ENCODE results near the gene TCEA2.

The TCEA2 gene

DNA sequence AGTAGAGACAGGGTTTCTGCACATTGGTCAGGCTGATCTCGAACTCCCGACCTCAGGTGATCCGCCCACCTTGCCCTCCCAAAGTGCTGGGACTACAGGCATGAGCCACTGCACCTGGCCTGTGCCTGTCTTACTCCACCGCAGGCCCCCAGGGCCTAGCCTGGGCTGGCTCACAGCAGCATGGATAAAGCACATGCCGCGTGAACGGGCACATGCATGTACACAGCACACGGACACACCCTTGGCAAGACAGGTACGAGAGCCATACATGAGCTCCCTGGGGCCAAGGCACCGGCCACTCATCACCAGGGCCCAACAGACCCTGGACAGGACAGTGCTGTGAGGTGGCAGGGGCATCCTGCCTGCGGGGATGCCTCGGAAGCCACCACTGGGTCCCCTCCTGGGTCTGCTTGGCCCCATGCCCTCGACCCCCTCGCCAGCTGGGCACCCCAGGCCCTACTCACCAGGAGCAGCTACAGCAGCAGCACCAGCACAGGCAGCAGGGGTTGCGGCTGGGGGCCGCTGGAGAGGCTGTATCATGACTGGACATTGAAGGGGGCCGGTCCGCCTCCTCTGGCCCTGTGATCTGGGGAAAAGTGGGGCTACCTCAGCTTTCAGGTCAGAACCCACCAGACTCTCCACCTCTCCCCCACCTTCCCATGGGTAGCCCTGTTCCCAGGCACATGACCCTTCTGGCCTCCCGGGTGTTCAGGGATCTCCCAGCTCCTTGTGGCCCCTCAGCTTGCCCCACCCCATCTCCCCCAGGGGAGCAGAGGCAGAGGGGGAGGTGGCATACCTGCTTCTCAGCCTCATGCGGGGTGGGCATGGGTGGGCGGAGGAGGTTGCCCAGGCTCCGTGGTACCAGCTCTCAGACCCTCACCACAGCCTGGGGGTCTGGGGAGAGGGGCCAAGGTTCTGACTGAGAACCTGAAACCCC lies 13.3 kb downstream of the TCEA2 start:
- Histone ChIP-seq H3F3A (ENCODE audit: insufficient read depth) (peaks cover 29% of the 10 kb centered on the region), H3K9me3 (ENCODE audit: insufficient read depth, low read length) (no peaks in the 10 kb centered on the region), H4K20me1 (ENCODE audit: low read depth, low read length) (no peaks in the 10 kb centered on the region), H3K27ac (ENCODE audit: low read depth, low read length) (peak overlapping the region; percentile 95), H3K27me3 (ENCODE audit: low read length) (no peaks in the 10 kb centered on the region), H3K79me2 (ENCODE audit: insufficient read depth, low read length) (no peaks in the 10 kb centered on the region), H3K9me2 (replicated peaks; ENCODE audit: insufficient read depth, low read length) (no peaks in the 10 kb centered on the region), H3K4me3 (ENCODE audit: insufficient read depth, low read length, poor library complexity, severe bottlenecking) (no peak overlapping the region), H3K4me2 (ENCODE audit: low read depth, low read length, poor library complexity, severe bottlenecking) (peak overlapping the region; percentile 87), H3K9ac (ENCODE audit: low read length) (peak overlapping the region; percentile 91), H2AFZ (ENCODE audit: low read depth, low read length, severe bottlenecking) (no peak overlapping the region), H3K36me3 (ENCODE audit: low read length) (no peaks in the 10 kb centered on the region)
- TF ChIP-seq, protein P1, sequence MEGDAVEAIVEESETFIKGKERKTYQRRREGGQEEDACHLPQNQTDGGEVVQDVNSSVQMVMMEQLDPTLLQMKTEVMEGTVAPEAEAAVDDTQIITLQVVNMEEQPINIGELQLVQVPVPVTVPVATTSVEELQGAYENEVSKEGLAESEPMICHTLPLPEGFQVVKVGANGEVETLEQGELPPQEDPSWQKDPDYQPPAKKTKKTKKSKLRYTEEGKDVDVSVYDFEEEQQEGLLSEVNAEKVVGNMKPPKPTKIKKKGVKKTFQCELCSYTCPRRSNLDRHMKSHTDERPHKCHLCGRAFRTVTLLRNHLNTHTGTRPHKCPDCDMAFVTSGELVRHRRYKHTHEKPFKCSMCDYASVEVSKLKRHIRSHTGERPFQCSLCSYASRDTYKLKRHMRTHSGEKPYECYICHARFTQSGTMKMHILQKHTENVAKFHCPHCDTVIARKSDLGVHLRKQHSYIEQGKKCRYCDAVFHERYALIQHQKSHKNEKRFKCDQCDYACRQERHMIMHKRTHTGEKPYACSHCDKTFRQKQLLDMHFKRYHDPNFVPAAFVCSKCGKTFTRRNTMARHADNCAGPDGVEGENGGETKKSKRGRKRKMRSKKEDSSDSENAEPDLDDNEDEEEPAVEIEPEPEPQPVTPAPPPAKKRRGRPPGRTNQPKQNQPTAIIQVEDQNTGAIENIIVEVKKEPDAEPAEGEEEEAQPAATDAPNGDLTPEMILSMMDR (IDR thresholded peaks at IDR 0.05; ENCODE audit: insufficient read depth, low read length, poor library complexity, severe bottlenecking): no peak
- TF ChIP-seq EZH2phosphoT487 (conservative IDR thresholded peaks at IDR 0.05; ENCODE audit: low read length): no peak

DNA sequence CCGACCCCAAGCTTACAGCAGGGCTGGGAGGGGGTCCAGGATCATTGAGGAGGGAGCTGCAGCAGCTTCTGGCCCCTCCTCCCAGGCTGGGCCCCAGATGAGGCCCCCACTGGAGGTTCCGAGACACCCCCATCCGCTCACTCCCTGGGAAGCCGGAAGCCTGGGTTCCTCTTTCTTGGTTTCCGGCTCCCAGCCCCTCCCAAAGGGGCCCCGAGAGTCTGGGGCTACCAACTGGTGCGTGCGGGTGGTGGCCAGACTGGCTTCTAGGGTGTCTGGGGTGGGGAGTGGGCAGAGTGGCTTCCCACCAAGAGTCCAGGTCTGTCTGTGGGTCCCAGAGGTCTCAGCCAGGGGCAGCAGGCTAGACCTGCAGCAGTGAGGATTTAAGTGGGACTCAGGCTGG lies 14.1 kb downstream of the TCEA2 start:
- Histone ChIP-seq H3K9me2 (replicated peaks; ENCODE audit: insufficient read depth, low read length) (no peaks in the 10 kb centered on the region), H3K27me3 (ENCODE audit: low read length) (no peaks in the 10 kb centered on the region), H3K36me3 (ENCODE audit: low read length) (no peaks in the 10 kb centered on the region), H3K4me2 (ENCODE audit: low read depth, low read length, poor library complexity, severe bottlenecking) (peak overlapping the region; percentile 87), H4K20me1 (ENCODE audit: low read depth, low read length) (no peaks in the 10 kb centered on the region), H3K79me2 (ENCODE audit: insufficient read depth, low read length) (no peaks in the 10 kb centered on the region), H3K27ac (ENCODE audit: low read depth, low read length) (peak overlapping the region; percentile 95), H3K9me3 (ENCODE audit: insufficient read depth, low read length) (no peaks in the 10 kb centered on the region), H2AFZ (ENCODE audit: low read depth, low read length, severe bottlenecking) (no peak overlapping the region), H3F3A (ENCODE audit: insufficient read depth) (peaks cover 35% of the 10 kb centered on the region), H3K4me3 (ENCODE audit: insufficient read depth, low read length, poor library complexity, severe bottlenecking) (peak overlapping the region; percentile 68), H3K9ac (ENCODE audit: low read length) (peak overlapping the region; percentile 91)
- TF ChIP-seq, protein P1 (IDR thresholded peaks at IDR 0.05; ENCODE audit: insufficient read depth, low read length, poor library complexity, severe bottlenecking): no peak
- no peak for TF ChIP-seq EZH2phosphoT487 (conservative IDR thresholded peaks at IDR 0.05; ENCODE audit: low read length)

DNA sequence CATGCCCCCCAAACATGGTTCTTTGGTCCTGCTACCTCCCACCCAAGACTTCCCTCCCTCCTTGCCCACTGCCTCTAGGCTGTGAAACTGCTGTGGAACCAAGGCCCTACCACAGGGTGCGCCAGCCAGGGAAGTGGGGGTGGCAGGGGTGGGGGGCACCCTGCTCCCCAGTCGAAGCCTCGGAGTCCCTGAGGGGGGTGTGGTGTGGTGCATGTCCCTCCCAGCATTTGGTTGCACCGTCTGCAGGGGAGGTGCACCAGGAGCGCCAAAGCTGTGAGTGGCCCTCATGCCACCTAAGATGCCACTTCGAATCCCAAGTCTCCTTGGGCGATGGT lies 14.5 kb downstream of the TCEA2 start:
- peak overlapping the region; percentile 87 for H3K4me2 ChIP-seq (ENCODE audit: low read depth, low read length, poor library complexity, severe bottlenecking)
- H3F3A ChIP-seq (ENCODE audit: insufficient read depth): peaks cover 36% of the 10 kb centered on the region
- no peaks in the 10 kb centered on the region for H3K9me2 ChIP-seq (replicated peaks; ENCODE audit: insufficient read depth, low read length)
- H3K36me3 ChIP-seq (ENCODE audit: low read length): no peaks in the 10 kb centered on the region
- H3K9me3 ChIP-seq (ENCODE audit: insufficient read depth, low read length): no peaks in the 10 kb centered on the region
- peak overlapping the region; percentile 68 for H3K4me3 ChIP-seq (ENCODE audit: insufficient read depth, low read length, poor library complexity, severe bottlenecking)
- no peaks in the 10 kb centered on the region for H3K79me2 ChIP-seq (ENCODE audit: insufficient read depth, low read length)
- peak overlapping the region; percentile 91 for H3K9ac ChIP-seq (ENCODE audit: low read length)
- no peak for TF ChIP-seq EZH2phosphoT487 (conservative IDR thresholded peaks at IDR 0.05; ENCODE audit: low read length)
- TF ChIP-seq, protein P1 (IDR thresholded peaks at IDR 0.05; ENCODE audit: insufficient read depth, low read length, poor library complexity, severe bottlenecking): no peak
- no peaks in the 10 kb centered on the region for H3K27me3 ChIP-seq (ENCODE audit: low read length)
- H3K27ac ChIP-seq (ENCODE audit: low read depth, low read length): peak overlapping the region; percentile 95
- no peaks in the 10 kb centered on the region for H4K20me1 ChIP-seq (ENCODE audit: low read depth, low read length)
- no peak overlapping the region for H2AFZ ChIP-seq (ENCODE audit: low read depth, low read length, severe bottlenecking)
